ENCODE data around the gene CCR5.

CCR5 gene

DNA sequence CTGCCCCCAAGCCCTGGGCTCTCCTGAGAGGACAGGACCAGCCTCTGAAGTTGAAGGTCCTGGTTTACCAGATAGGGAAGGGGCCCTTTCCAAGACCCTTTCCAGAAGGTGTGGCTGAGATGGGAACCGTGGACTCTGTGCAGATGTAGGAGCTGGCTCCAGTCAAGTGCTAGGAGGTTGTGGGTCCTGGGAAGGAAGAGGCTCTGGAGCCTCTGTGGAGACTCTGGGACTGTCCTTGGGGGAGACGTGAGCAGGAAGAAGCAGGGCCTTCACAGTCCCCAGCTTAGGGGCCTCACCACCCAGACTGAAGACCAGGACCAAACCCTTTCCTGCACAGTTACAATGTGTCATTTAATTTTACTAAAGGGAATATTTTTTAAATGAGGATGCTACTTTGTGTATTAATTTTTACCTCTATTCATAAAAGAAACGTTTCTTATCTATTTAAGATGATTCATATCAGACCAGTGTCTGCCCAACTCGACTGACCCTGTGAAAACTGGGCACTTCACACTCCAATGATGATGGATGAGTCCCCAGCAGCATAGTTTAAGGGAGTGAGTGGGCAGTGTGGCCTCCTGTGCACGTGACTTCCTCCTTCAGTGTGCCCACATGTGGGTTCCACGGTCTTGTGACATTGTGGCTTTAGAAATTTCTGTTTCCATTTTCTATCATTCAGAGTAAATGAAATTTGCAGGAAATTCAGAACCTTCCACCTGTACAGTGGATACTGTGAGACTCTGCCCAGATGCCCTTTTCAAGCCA lies 25.2 kb downstream of the CCR5 start:
- TF ChIP-seq, protein P1, sequence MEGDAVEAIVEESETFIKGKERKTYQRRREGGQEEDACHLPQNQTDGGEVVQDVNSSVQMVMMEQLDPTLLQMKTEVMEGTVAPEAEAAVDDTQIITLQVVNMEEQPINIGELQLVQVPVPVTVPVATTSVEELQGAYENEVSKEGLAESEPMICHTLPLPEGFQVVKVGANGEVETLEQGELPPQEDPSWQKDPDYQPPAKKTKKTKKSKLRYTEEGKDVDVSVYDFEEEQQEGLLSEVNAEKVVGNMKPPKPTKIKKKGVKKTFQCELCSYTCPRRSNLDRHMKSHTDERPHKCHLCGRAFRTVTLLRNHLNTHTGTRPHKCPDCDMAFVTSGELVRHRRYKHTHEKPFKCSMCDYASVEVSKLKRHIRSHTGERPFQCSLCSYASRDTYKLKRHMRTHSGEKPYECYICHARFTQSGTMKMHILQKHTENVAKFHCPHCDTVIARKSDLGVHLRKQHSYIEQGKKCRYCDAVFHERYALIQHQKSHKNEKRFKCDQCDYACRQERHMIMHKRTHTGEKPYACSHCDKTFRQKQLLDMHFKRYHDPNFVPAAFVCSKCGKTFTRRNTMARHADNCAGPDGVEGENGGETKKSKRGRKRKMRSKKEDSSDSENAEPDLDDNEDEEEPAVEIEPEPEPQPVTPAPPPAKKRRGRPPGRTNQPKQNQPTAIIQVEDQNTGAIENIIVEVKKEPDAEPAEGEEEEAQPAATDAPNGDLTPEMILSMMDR (conservative IDR thresholded peaks at IDR 0.05; ENCODE audit: low read length), result no peak
- DNase-seq (ENCODE audit: low read depth), result no peak
- no peak overlapping the region for H3K4me3 ChIP-seq (ENCODE audit: low read length)

DNA sequence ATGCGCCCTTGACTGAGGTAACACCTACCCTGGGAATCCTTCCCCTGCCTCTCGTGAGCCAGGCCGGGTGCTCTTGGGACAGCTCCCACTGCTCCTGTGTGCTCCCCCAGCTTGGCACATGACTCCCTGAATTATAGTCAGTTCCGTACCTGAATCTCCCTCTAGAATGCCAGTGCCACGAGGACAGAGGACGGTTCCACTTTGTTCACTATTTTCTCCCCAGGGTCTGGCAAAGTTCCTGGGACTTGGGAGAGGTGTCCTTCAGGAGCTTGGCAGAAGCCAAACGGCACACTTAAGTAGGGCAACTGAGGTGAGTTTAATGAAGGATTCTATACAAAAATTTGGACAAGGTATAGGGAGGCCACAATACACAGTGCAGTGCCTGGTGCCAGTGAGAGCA lies 26.4 kb downstream of the CCR5 start:
- TF ChIP-seq, protein P1 (conservative IDR thresholded peaks at IDR 0.05; ENCODE audit: low read length), result no peak
- no peak overlapping the region for H3K4me3 ChIP-seq (ENCODE audit: low read length)
- no peak for DNase-seq (ENCODE audit: low read depth)

DNA sequence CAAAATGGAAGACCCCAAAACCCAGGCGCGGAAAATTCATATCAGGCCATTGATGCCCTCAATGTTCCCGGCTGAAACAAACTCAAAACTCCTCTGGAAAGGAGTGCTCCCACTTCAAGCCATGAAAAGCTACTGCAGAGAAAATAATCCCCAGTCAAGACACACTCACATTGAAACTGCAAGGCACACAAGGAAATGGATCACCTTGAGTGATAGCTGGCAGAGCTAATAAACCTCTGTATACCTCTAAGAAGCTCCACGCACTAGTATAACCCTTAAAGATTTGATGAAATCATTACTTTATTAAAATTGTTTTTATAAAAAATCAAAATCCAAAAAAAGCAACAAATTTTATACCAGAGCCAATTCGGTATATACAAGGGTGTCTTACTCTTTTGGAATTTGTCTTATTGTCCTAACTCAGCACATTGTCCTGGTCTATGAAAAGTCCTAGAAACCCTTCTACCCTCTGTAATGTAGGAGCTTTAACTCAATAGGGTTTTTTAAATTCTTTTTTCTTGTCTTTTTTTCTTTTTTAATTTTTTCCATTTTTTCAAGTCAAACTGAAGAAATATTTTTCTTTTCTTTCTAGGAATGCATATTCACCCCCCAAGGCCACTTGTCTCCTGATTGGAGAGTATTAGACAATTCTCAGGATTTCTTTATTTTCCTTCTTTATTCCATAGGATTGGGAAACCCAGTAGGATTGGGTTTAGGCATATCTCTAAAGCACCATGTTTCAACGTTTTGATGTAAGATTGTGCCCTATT lies 27.6 kb downstream of the CCR5 start:
- H3K4me3 ChIP-seq (ENCODE audit: low read length), result no peak overlapping the region
- TF ChIP-seq, protein P1 (conservative IDR thresholded peaks at IDR 0.05; ENCODE audit: low read length), result no peak
- no peak for DNase-seq (ENCODE audit: low read depth)

DNA sequence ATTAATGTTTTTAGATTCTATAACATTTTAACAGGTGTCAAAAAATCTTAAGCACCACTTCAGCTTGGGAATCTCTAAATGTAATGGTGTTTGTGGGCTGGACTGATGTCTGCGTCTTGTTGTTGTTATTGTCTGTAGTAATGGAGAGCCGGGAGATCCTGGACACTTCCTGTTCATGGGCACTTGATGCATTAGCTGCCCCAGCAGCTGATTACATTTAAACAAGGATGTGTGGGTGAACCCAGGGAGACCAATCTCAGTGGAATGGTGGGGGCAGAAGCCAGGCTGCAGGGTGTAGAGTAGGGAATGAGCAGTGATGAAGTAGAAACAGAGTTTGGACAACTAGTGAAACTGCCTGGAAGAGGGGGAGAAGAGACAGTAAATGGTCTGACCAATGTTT lies 28.4 kb downstream of the CCR5 start:
- TF ChIP-seq, protein P1 (conservative IDR thresholded peaks at IDR 0.05; ENCODE audit: low read length), result no peak
- no peak for DNase-seq (ENCODE audit: low read depth)
- no peak overlapping the region for H3K4me3 ChIP-seq (ENCODE audit: low read length)

DNA sequence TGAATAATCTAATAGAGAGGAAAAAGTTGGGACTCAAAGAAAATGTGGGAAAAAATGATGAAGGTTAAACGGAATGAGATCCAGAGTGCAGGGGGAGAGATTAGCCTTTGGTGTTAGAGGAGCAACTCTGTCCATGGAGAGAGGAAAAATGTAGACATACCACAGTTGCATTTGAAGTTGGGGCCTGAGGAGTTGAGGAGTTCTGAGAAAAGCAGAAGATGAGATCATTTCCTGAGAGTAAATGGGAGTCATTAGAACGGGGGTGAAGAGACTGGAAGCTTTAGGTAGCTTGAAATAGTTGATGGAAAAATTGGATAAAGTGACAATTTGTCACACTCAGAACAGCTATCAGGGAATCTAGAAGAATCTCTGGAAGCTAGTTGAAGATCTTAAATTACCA lies 28.8 kb downstream of the CCR5 start:
- no peak overlapping the region for H3K4me3 ChIP-seq (ENCODE audit: low read length)
- DNase-seq (ENCODE audit: low read depth), result no peak
- TF ChIP-seq, protein P1 (conservative IDR thresholded peaks at IDR 0.05; ENCODE audit: low read length), result no peak

DNA sequence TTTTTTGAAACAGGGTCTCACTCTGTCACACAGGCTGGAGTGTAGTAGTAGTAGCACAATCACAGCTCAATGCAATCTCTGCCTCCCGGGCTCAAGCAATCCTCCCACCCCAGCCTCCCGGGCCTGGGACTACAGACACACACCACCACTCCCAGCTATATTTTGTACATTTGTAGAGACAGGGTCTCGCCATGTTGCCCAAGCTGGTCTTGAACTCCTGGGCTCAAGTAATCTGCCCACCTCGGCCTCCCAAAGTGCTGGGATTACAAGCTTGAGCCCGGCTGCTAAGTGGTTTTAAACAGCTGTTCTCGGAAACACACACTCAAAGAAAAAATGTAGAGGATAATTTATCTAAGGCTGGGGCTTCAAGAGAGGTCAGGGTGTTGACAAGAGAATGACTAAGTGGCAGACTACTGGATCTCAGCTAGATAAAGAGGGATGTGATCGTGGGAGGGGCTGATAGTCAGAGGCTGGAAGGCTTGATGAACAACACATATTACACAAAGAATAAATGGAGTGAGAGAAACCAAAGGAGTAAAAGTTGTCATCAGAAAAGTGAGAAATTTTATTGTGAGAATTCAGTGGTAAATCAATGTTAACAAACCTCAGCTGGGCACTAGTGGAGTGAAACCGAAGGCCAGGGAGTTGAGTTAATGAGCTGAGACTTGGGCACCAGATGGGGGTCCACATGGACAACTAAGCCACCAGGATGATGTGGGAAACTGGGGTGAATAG lies 29.4 kb downstream of the CCR5 start:
- no peak overlapping the region for H3K4me3 ChIP-seq (ENCODE audit: low read length)
- DNase-seq (ENCODE audit: low read depth), result peak; percentile 43
- TF ChIP-seq, protein P1 (conservative IDR thresholded peaks at IDR 0.05; ENCODE audit: low read length), result no peak
